GM23338 (cell line): Measurements from ENCODE around the gene ESRRA. TPM values are rescaled to one million over a fixed set of nuclear protein-coding genes. Genes with fewer than 3 reads are reported as not detected.

ENCODE experiments used
- ATAC-seq: fragments of 200-7000 bp; cut with Tn5 transposase; 3 replicates; pipeline ENCODE4 v1.9.1; 2020
- DNase-seq: peaks from one replicate; pipeline ENCODE4 v3.0.0-alpha.2; 2015; ENCODE audit warnings: low spot score
- H2AFZ ChIP-seq: fragments of 200-600 bp; sonication (generic); 2 replicates; pipeline ENCODE4 v1.8.0; 2016; ENCODE audit warnings: antibody characterized with exemption, mild to moderate bottlenecking, moderate library complexity
- H3F3A ChIP-seq: fragments of 200-600 bp; sonication (generic); replicated peaks from 2 replicates; pipeline ENCODE4 v1.8.0; 2017; ENCODE audit warnings: antibody characterized with exemption, mixed run types, low read depth
- H3K27ac ChIP-seq: fragments of 200-600 bp; sonication (generic); 2 replicates; pipeline ENCODE4 v1.6.1; 2016; ENCODE audit warnings: low read depth
- H3K27me3 ChIP-seq: fragments of 200-600 bp; sonication (generic); 2 replicates; pipeline ENCODE4 v1.8.0; 2016; ENCODE audit warnings: mild to moderate bottlenecking, mixed run types, moderate library complexity; ENCODE audit not compliant: insufficient read depth
- H3K36me3 ChIP-seq: fragments of 200-600 bp; sonication (generic); 2 replicates; pipeline ENCODE4 v1.8.0; 2016; ENCODE audit warnings: mild to moderate bottlenecking; ENCODE audit not compliant: insufficient read depth
- H3K4me1 ChIP-seq: fragments of 200-600 bp; sonication (generic); 2 replicates; pipeline ENCODE4 v1.8.0; 2016; ENCODE audit warnings: mild to moderate bottlenecking, moderate library complexity; ENCODE audit not compliant: insufficient read depth
- H3K4me2 ChIP-seq: fragments of 200-600 bp; sonication (generic); 2 replicates; pipeline ENCODE4 v1.7.1; 2017; ENCODE audit warnings: mixed run types
- H3K4me3 ChIP-seq: fragments of 200-600 bp; sonication (generic); 2 replicates; pipeline ENCODE4 v1.6.1; 2016; ENCODE audit warnings: mixed run types
- H3K79me2 ChIP-seq: fragments of 200-600 bp; sonication (generic); replicated peaks from 2 replicates; pipeline ENCODE4 v1.8.0; 2017; ENCODE audit warnings: mild to moderate bottlenecking; ENCODE audit not compliant: insufficient read depth
- H3K9me2 ChIP-seq: fragments of 200-600 bp; sonication (generic); 2 replicates; pipeline ENCODE4 v1.8.0; 2017; ENCODE audit not compliant: insufficient read depth
- H4K20me1 ChIP-seq: fragments of 200-600 bp; sonication (generic); replicated peaks from 2 replicates; pipeline ENCODE4 v1.8.0; 2017; ENCODE audit warnings: mild to moderate bottlenecking; ENCODE audit not compliant: insufficient read depth
- H3K27ac Mint-ChIP-seq: 2 replicates; pipeline ENCODE4 v1.8.0; 2020; ENCODE audit warnings: inconsistent platforms, mild to moderate bottlenecking, moderate library complexity, mixed read lengths
- H3K27me3 Mint-ChIP-seq: 3 replicates; pipeline ENCODE4 v1.8.0; 2022; ENCODE audit warnings: low read depth, mild to moderate bottlenecking, moderate library complexity, mixed read lengths, inconsistent platforms; ENCODE audit not compliant: insufficient read depth, poor library complexity
- H3K36me3 Mint-ChIP-seq: 3 replicates; pipeline ENCODE4 v1.8.0; 2021; ENCODE audit warnings: low read depth, mild to moderate bottlenecking, inconsistent platforms, moderate library complexity, mixed read lengths
- H3K4me1 Mint-ChIP-seq: 3 replicates; pipeline ENCODE4 v1.8.0; 2020; ENCODE audit warnings: mild to moderate bottlenecking, inconsistent platforms, mixed read lengths
- H3K4me3 Mint-ChIP-seq: 3 replicates; pipeline ENCODE4 v1.8.0; 2021; ENCODE audit warnings: moderate library complexity, mild to moderate bottlenecking, inconsistent platforms, mixed read lengths
- H3K9me3 Mint-ChIP-seq: 3 replicates; pipeline ENCODE4 v1.8.0; 2020; ENCODE audit warnings: moderate library complexity, mild to moderate bottlenecking, inconsistent platforms, mixed read lengths
- CREB1 ChIP-seq: fragments of 250-450 bp; sonication (Bioruptor Pico); IDR thresholded peaks from 2 replicates; pipeline ENCODE4 v1.5.0; 2020; ENCODE audit warnings: low read depth, mild to moderate bottlenecking, moderate library complexity
- CTCF ChIP-seq, 2 experiments: fragments of 200-600 bp in 1 of 2; sonication (generic) in 1 of 2; conservative IDR thresholded peaks; 2 replicates each; pipeline versions ENCODE4 v1.5.1 to v1.6.1; 2016 to 2017; ENCODE audit warnings: antibody characterized with exemption in 2 of 2, low read depth in 2 of 2, mild to moderate bottlenecking in 2 of 2, moderate library complexity in 1 of 2
- ETS1 ChIP-seq: IDR thresholded peaks from 2 replicates; pipeline ENCODE4 v1.6.1; 2016; ENCODE audit warnings: antibody characterized with exemption
- EZH2 ChIP-seq: fragments of 200-600 bp; sonication (generic); IDR thresholded peaks from one replicate; pipeline ENCODE4 v1.8.0; 2017; ENCODE audit warnings: antibody characterized with exemption, mild to moderate bottlenecking, low read depth; ENCODE audit not compliant: unreplicated experiment
- EZH2phosphoT487 ChIP-seq: fragments of 200-600 bp; sonication (generic); IDR thresholded peaks from one replicate; pipeline ENCODE4 v1.8.1; 2018; ENCODE audit warnings: antibody characterized with exemption; ENCODE audit not compliant: unreplicated experiment
- JUNB ChIP-seq: IDR thresholded peaks from one replicate; pipeline ENCODE4 v1.6.1; 2016; ENCODE audit warnings: antibody characterized with exemption; ENCODE audit not compliant: unreplicated experiment
- NANOG ChIP-seq: IDR thresholded peaks from 2 replicates; pipeline ENCODE4 v1.6.1; 2016; ENCODE audit warnings: antibody characterized with exemption, borderline replicate concordance
- POLR2AphosphoS5 ChIP-seq: IDR thresholded peaks from 2 replicates; pipeline ENCODE4 v1.6.1; 2016; ENCODE audit warnings: antibody characterized with exemption, low read depth
- STAT1 ChIP-seq: IDR thresholded peaks from one replicate; pipeline ENCODE4 v1.6.1; 2016; ENCODE audit warnings: antibody characterized with exemption; ENCODE audit not compliant: unreplicated experiment
- ZNF114 ChIP-seq: fragments of 250-450 bp; sonication (Bioruptor Pico); IDR thresholded peaks from 2 replicates; pipeline ENCODE4 v1.5.0; 2020; ENCODE audit warnings: mild to moderate bottlenecking, moderate library complexity
- ZNF331 ChIP-seq: fragments of 250-450 bp; sonication (Bioruptor Pico); IDR thresholded peaks from 2 replicates; pipeline ENCODE4 v1.5.0; 2020; ENCODE audit warnings: low read depth, mild to moderate bottlenecking, moderate library complexity
- polyA plus RNA-seq: library from polyadenylated mRNA; unstranded; fragments of >200 nt; fragmentation: Nextera tagmentation; extraction: Ambion mirVana; gene quantifications from 2 replicates; pipeline ENCODE4 v1.2.1, GENCODE V29; 2016
- total RNA-seq: library from RNA; depleted of rRNA; stranded (reverse); fragments of >200 nt; shearing (Covaris generic); gene quantifications from 2 replicates; pipeline ENCODE4 v1.2.3, GENCODE V29; 2014
- TF ChIP-seq, protein P1 (sequence below): IDR thresholded peaks from one replicate; pipeline ENCODE4 v1.6.1; 2018; ENCODE audit warnings: antibody characterized with exemption; ENCODE audit not compliant: unreplicated experiment

ESRRA gene
- total and polyA plus RNA-seq, 2 experiments from 2014 or later: 13.7 to 55.1 TPM

- Mint-ChIP-seq H3K36me3 (no peaks in the 10 kb centered on the region; the same call in 1 of the 3 replicates), H3K27me3 (peaks cover 10% of the 10 kb centered on the region), H3K9me3 (no peaks in the 10 kb centered on the region; the same call in 2 of the 3 replicates), H3K4me3 (no peak overlapping the region), H3K4me1 (peaks cover 12% of the 10 kb centered on the region; the same call in 2 of the 3 replicates), H3K27ac (no peak overlapping the region)
- Histone ChIP-seq H3K9me2 (no peaks in the 10 kb centered on the region), H3K27ac (no peak overlapping the region), H4K20me1 (no peaks in the 10 kb centered on the region; the same call in 1 of the 2 replicates), H3K4me3 (no peak overlapping the region), H3K4me1 (peaks cover 3% of the 10 kb centered on the region; the same call in 1 of the 2 replicates), H3F3A (peaks cover 8% of the 10 kb centered on the region; the same call in 1 of the 2 replicates), H2AFZ (no peak overlapping the region), H3K36me3 (no peaks in the 10 kb centered on the region), H3K27me3 (no peaks in the 10 kb centered on the region), H3K79me2 (no peaks in the 10 kb centered on the region), H3K4me2 (no peak overlapping the region)
- TF ChIP-seq STAT1 (no peak), NANOG (no peak), EZH2phosphoT487 (no peak), ETS1 (no peak)
- TF ChIP-seq, protein P1, sequence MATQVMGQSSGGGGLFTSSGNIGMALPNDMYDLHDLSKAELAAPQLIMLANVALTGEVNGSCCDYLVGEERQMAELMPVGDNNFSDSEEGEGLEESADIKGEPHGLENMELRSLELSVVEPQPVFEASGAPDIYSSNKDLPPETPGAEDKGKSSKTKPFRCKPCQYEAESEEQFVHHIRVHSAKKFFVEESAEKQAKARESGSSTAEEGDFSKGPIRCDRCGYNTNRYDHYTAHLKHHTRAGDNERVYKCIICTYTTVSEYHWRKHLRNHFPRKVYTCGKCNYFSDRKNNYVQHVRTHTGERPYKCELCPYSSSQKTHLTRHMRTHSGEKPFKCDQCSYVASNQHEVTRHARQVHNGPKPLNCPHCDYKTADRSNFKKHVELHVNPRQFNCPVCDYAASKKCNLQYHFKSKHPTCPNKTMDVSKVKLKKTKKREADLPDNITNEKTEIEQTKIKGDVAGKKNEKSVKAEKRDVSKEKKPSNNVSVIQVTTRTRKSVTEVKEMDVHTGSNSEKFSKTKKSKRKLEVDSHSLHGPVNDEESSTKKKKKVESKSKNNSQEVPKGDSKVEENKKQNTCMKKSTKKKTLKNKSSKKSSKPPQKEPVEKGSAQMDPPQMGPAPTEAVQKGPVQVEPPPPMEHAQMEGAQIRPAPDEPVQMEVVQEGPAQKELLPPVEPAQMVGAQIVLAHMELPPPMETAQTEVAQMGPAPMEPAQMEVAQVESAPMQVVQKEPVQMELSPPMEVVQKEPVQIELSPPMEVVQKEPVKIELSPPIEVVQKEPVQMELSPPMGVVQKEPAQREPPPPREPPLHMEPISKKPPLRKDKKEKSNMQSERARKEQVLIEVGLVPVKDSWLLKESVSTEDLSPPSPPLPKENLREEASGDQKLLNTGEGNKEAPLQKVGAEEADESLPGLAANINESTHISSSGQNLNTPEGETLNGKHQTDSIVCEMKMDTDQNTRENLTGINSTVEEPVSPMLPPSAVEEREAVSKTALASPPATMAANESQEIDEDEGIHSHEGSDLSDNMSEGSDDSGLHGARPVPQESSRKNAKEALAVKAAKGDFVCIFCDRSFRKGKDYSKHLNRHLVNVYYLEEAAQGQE: no peak
- ATAC-seq (no peak), DNase-seq (no peak)
Measured at GRCh38 chr11:64275841-64276240, 29.5 kb upstream of the ESRRA start.

- no peaks in the 10 kb centered on the region for H3K27me3 ChIP-seq
- peaks cover 2% of the 10 kb centered on the region; the same call in 1 of the 2 replicates for H3K4me1 ChIP-seq
- Mint-ChIP-seq H3K4me1 (peaks cover 10% of the 10 kb centered on the region; the same call in 2 of the 3 replicates), H3K9me3 (no peaks in the 10 kb centered on the region), H3K27me3 (peaks cover 7% of the 10 kb centered on the region), H3K36me3 (peaks cover 7% of the 10 kb centered on the region), H3K4me3 (no peak overlapping the region), H3K27ac (no peak overlapping the region)
- H2AFZ ChIP-seq: no peak overlapping the region
- H3K4me2 ChIP-seq: no peak overlapping the region
- no peak overlapping the region for H3K4me3 ChIP-seq
- peaks cover 5% of the 10 kb centered on the region; the same call in 1 of the 2 replicates for H3F3A ChIP-seq
- H3K36me3 ChIP-seq: no peaks in the 10 kb centered on the region
- DNase-seq: no peak
- no peak overlapping the region for H3K27ac ChIP-seq
- no peaks in the 10 kb centered on the region for H3K9me2 ChIP-seq
- ATAC-seq: no peak
- H4K20me1 ChIP-seq: no peaks in the 10 kb centered on the region; the same call in 1 of the 2 replicates
- H3K79me2 ChIP-seq: no peaks in the 10 kb centered on the region
- no peak for TF ChIP-seq NANOG
- TF ChIP-seq CTCF (conservative IDR thresholded peaks at IDR 0.05; ENCODE audit: low read depth in 2 of 2): no peak
- no peak for TF ChIP-seq ZNF114 (CRISPR knock-in tag)
- TF ChIP-seq EZH2: no peak
- TF ChIP-seq POLR2AphosphoS5: no peak
- TF ChIP-seq, protein P1: no peak
- no peak for TF ChIP-seq CREB1 (CRISPR knock-in tag)
- TF ChIP-seq ZNF331 (CRISPR knock-in tag): no peak
- TF ChIP-seq JUNB: no peak
Measured at GRCh38 chr11:64276653-64277431, 28.5 kb upstream of the ESRRA start.
